ENCODE results near the gene IGF1R. TPM values are rescaled to one million over a fixed set of nuclear protein-coding genes. Genes with fewer than 3 reads are reported as not detected.

IGF1R gene
- polyA plus RNA-seq, 6 donors from 2014 or later: 0.78 to 5.5 (median 3.3) TPM

- DNase-seq: no peak
- ATAC-seq (ENCODE audit: low read depth in 2 of 2): no peak
- no peak overlapping the region for H3K4me3 Mint-ChIP-seq
- H3K27ac Mint-ChIP-seq: no peak overlapping the region
- H3K27me3 Mint-ChIP-seq: no peaks in the 10 kb centered on the region
- no peaks in the 10 kb centered on the region for H3K9me3 Mint-ChIP-seq
- H3K36me3 Mint-ChIP-seq: peaks cover 8 to 31% of the 10 kb centered on the region in 2 donors
- no peaks in the 10 kb centered on the region for H3K4me1 Mint-ChIP-seq
Observed at GRCh38 chr15:98938799-98939198, 290.5 kb downstream of the IGF1R start.

GRCh38 chr15:98939311-98940080, 291.2 kb downstream of the IGF1R start:
- H3K4me1 Mint-ChIP-seq: no peaks in the 10 kb centered on the region
- no peaks in the 10 kb centered on the region for H3K27me3 Mint-ChIP-seq
- H3K36me3 Mint-ChIP-seq: peaks cover 8 to 31% of the 10 kb centered on the region in 2 donors
- H3K27ac Mint-ChIP-seq: no peak overlapping the region
- ATAC-seq (ENCODE audit: low read depth in 2 of 2): no peak
- no peak for DNase-seq
- H3K9me3 Mint-ChIP-seq: no peaks in the 10 kb centered on the region
- H3K4me3 Mint-ChIP-seq: no peak overlapping the region

GRCh38 chr15:98941595-98942255, 293.4 kb downstream of the IGF1R start:
- ATAC-seq (ENCODE audit: low read depth in 2 of 2): no peak
- DNase-seq: no peak
- no peaks in the 10 kb centered on the region for H3K27me3 Mint-ChIP-seq
- H3K9me3 Mint-ChIP-seq: no peaks in the 10 kb centered on the region
- H3K4me3 Mint-ChIP-seq: no peak overlapping the region
- H3K36me3 Mint-ChIP-seq: peaks cover 0 to 25% of the 10 kb centered on the region in 2 donors
- peaks cover 0 to 4% (median 0%) of the 10 kb centered on the region in 3 donors for H3K4me1 Mint-ChIP-seq
- H3K27ac Mint-ChIP-seq: no peak overlapping the region

- Mint-ChIP-seq H3K4me3 (no peak overlapping the region), H3K27me3 (no peaks in the 10 kb centered on the region), H3K4me1 (peaks cover 0 to 4% (median 0%) of the 10 kb centered on the region in 3 donors), H3K36me3 (peaks cover 0 to 24% of the 10 kb centered on the region in 2 donors), H3K9me3 (no peaks in the 10 kb centered on the region), H3K27ac (no peak overlapping the region)
- no peak for ATAC-seq (ENCODE audit: low read depth in 2 of 2)
- no peak for DNase-seq
Observed at GRCh38 chr15:98942431-98942830, 294.1 kb downstream of the IGF1R start.

GRCh38 chr15:98943051-98943508, 294.7 kb downstream of the IGF1R start:
- Mint-ChIP-seq H3K9me3 (no peaks in the 10 kb centered on the region), H3K27ac (no peak overlapping the region), H3K4me3 (no peak overlapping the region), H3K4me1 (peaks cover 0 to 4% (median 0%) of the 10 kb centered on the region in 3 donors), H3K36me3 (peaks cover 0 to 18% of the 10 kb centered on the region in 2 donors), H3K27me3 (no peaks in the 10 kb centered on the region)
- ATAC-seq (ENCODE audit: low read depth in 2 of 2) (no peak), DNase-seq (no peak)

- Mint-ChIP-seq H3K27ac (no peak overlapping the region), H3K27me3 (no peaks in the 10 kb centered on the region), H3K4me3 (no peak overlapping the region), H3K4me1 (peaks cover 0 to 4% (median 0%) of the 10 kb centered on the region in 3 donors), H3K36me3 (peaks cover 0 to 16% of the 10 kb centered on the region in 2 donors), H3K9me3 (no peaks in the 10 kb centered on the region)
- no peak for ATAC-seq (ENCODE audit: low read depth in 2 of 2)
- DNase-seq: no peak
Observed at GRCh38 chr15:98943601-98944151, 295.3 kb downstream of the IGF1R start.

GRCh38 chr15:98946301-98947255, 298.2 kb downstream of the IGF1R start:
- H3K27ac Mint-ChIP-seq: peak overlapping the region in 2 of 6 donors; percentile 74 to 89

GRCh38 chr15:98948456-98948855, 300.1 kb downstream of the IGF1R start:
- peaks cover 0 to 4% (median 0%) of the 10 kb centered on the region in 3 donors for H3K4me1 Mint-ChIP-seq
- DNase-seq: no peak
- peak overlapping the region in 1 of 8 donors; percentile 35 for H3K4me3 Mint-ChIP-seq
- H3K27ac Mint-ChIP-seq: no peak overlapping the region
- H3K36me3 Mint-ChIP-seq: peaks cover 0 to 7% of the 10 kb centered on the region in 2 donors
- no peaks in the 10 kb centered on the region for H3K9me3 Mint-ChIP-seq
- ATAC-seq (ENCODE audit: low read depth in 2 of 2): no peak
- H3K27me3 Mint-ChIP-seq: no peaks in the 10 kb centered on the region

More at GRCh38 chr15:98946301-98947255, 298.2 kb downstream of the IGF1R start:
- peaks cover 0 to 4% (median 0%) of the 10 kb centered on the region in 3 donors for H3K4me1 Mint-ChIP-seq
- no peak for ATAC-seq (ENCODE audit: low read depth in 2 of 2)
- H3K36me3 Mint-ChIP-seq: peaks cover 0 to 16% of the 10 kb centered on the region in 2 donors
- no peak for DNase-seq
- H3K4me3 Mint-ChIP-seq: no peak overlapping the region
- no peaks in the 10 kb centered on the region for H3K27me3 Mint-ChIP-seq
- no peaks in the 10 kb centered on the region for H3K9me3 Mint-ChIP-seq

- Mint-ChIP-seq H3K9me3 (no peaks in the 10 kb centered on the region), H3K4me1 (peaks cover 0 to 4% (median 0%) of the 10 kb centered on the region in 3 donors), H3K36me3 (peaks cover 0 to 7% of the 10 kb centered on the region in 2 donors), H3K4me3 (peak overlapping the region in 1 of 8 donors; percentile 42), H3K27me3 (no peaks in the 10 kb centered on the region), H3K27ac (peak overlapping the region in 2 of 6 donors; percentile 7 to 61)
- DNase-seq: no peak
- no peak for ATAC-seq (ENCODE audit: low read depth in 2 of 2)
Observed at GRCh38 chr15:98948941-98949340, 300.6 kb downstream of the IGF1R start.

- Mint-ChIP-seq H3K27ac (no peak overlapping the region), H3K36me3 (peaks cover 0 to 7% of the 10 kb centered on the region in 2 donors), H3K27me3 (no peaks in the 10 kb centered on the region), H3K4me1 (peaks cover 0 to 4% (median 0%) of the 10 kb centered on the region in 3 donors), H3K4me3 (no peak overlapping the region), H3K9me3 (no peaks in the 10 kb centered on the region)
- ATAC-seq (ENCODE audit: low read depth in 2 of 2) (no peak), DNase-seq (no peak)
Observed at GRCh38 chr15:98949624-98950023, 301.3 kb downstream of the IGF1R start.

GRCh38 chr15:98950248-98950647, 301.9 kb downstream of the IGF1R start:
- Mint-ChIP-seq H3K27ac (no peak overlapping the region), H3K27me3 (no peaks in the 10 kb centered on the region), H3K9me3 (no peaks in the 10 kb centered on the region), H3K36me3 (peaks cover 0 to 7% of the 10 kb centered on the region in 2 donors), H3K4me1 (peaks cover 0 to 4% (median 0%) of the 10 kb centered on the region in 3 donors), H3K4me3 (no peak overlapping the region)
- no peak for DNase-seq
- no peak for ATAC-seq (ENCODE audit: low read depth in 2 of 2)

GRCh38 chr15:98951004-98951403, 302.7 kb downstream of the IGF1R start:
- no peak for DNase-seq
- Mint-ChIP-seq H3K4me3 (no peak overlapping the region), H3K27me3 (no peaks in the 10 kb centered on the region), H3K36me3 (peaks cover 0 to 7% of the 10 kb centered on the region in 2 donors), H3K27ac (peak overlapping the region in 1 of 6 donors; percentile 70), H3K4me1 (peaks cover 0 to 4% (median 0%) of the 10 kb centered on the region in 3 donors), H3K9me3 (no peaks in the 10 kb centered on the region)
- ATAC-seq (ENCODE audit: low read depth in 2 of 2): no peak

All from naive B cell (primary cell).